A549 treated with dexamethasone at 1 μM for 4 hours (cell line): ENCODE results near the gene DEFB123. TPM values are rescaled to one million over a fixed set of nuclear protein-coding genes. Genes with fewer than 3 reads are reported as not detected.

Experiments
- total RNA-seq: library from RNA; stranded (reverse); fragments of 200-300 nt; extraction: Qiagen RNA extraction; gene quantifications from 5 replicates; pipeline ENCODE4 v1.2.3, GENCODE V29; 2022

DEFB123 gene, protein sequence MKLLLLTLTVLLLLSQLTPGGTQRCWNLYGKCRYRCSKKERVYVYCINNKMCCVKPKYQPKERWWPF
- total RNA-seq = not detected in 5 replicates

DNA sequence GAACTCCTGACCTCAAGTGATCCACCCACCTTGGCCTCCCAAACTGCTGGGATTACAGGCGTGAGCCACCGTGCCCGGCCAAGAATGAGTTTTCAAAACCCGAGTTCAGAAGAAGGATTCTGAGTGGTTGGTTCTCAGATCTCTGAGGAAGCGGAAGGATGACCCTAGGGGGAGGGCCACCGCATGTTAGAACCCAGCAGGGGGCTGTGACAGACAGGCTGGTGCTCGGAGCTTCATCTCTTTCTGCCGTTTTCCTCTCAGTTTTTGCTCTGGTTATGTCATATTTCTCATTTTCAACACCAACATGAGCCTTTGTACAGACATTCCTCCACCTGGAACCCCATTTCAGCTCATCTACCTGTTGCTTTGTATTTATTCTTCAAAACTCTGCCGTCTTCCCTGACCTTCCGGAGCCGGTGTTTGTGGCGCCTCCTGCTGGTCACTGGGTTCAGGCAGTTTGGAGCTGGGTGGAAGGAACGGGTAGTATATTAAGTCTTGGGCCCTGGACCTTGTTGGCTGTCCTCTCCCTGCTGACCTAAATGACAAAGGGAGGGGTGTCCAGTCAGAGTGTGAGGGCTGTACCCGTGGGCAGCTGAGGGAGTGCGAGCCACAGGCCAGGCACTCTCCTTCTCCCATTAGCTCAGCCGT lies at the start of gene DEFB123:
Gene DEFB123, plus strand, starts transcription at position 621 of the 648 bp plus-strand sequence. CDS start 67 bp downstream, outside the sequence.

DNA sequence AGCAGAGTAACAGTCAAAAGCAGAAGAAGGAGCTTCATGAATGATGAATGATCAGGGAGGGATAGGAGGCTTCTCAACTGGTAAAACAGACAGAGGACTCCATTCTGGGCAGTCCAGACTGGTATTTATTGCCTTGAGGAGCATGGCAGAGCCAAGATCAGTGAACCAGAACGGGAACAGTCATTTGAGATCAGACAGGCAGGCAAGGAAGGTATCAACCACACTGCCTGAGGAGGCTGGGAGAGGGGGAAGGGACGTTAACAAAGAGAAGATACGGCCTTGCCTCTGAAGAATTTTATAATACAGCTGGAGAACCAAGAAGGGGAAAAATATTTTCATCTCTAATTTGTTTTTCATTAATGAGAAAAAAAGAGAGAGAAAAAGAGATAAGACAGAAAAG lies 34.3 kb upstream of the DEFB123 start, which contains the start of gene DEFB121:
Gene DEFB121, minus strand, starts transcription at position 101 of the 400 bp plus-strand sequence. Its CDS starts 63 bp downstream, at position 38.

GRCh38 chr20:31474758-31475427 lies 34.5 kb downstream of the DEFB123 start, which contains the start of the genes DEFB124 and REM1:
DEFB124 (minus strand) TSS chr20:31475127; CDS start chr20:31473013, 2,114 bp downstream.
REM1 (plus strand) TSS chr20:31475288; CDS start chr20:31476446, 1,158 bp downstream.

Other genes starting within 250 kb of the DEFB123 start
- not detected in 5 replicates for gene DEFB115, start 183.0 kb upstream of the DEFB123 start, total RNA-seq
- not detected in 5 replicates for gene DEFB116, start 132.0 kb upstream of the DEFB123 start, total RNA-seq
- not detected in 5 replicates for gene DEFB118, start 72.0 kb upstream of the DEFB123 start, total RNA-seq
- not detected in 5 replicates for gene DEFB119, start 50.0 kb upstream of the DEFB123 start, total RNA-seq
- not detected in 5 replicates for gene DEFB121, start 34.4 kb upstream of the DEFB123 start, total RNA-seq
- 0.21 to 0.72 TPM (median 0.35 TPM) in 4 of 5 replicates, not detected in the other for gene DEFB124, start 34.5 kb downstream of the DEFB123 start, total RNA-seq
- 0.47 to 1.1 TPM (median 0.99 TPM) in 5 replicates for gene REM1, start 34.7 kb downstream of the DEFB123 start, total RNA-seq
- 199 to 270 TPM (median 250 TPM) in 5 replicates for gene HM13, start 73.8 kb downstream of the DEFB123 start, total RNA-seq
- gene ID1, start 164.7 kb downstream of the DEFB123 start, total RNA-seq = 341 to 512 TPM (median 429 TPM) in 5 replicates
- gene COX4I2, start 197.3 kb downstream of the DEFB123 start, total RNA-seq = not detected in 5 replicates